IMR-90 (cell line): ENCODE data around the gene TMEM53. TPM values are rescaled to one million over a fixed set of nuclear protein-coding genes. Genes with fewer than 3 reads are reported as not detected.

Experiments used
- ATAC-seq: fragments of 200-7000 bp; cut with Tn5 transposase; 2 replicates; pipeline ENCODE4 v1.9.1; 2020; ENCODE audit warnings: low read depth, mild to moderate bottlenecking, moderate library complexity
- BruUV-seq: library from RNA; stranded (reverse); fragments of 400-500 nt; replicated peaks from 2 replicates; lab custom pipeline; 2021; lab: Mats Ljungman, UMichigan
- CTCF ChIA-PET: fragments of 300-600 bp; formaldehyde crosslinking; extraction: SDS; loops from one replicate; lab custom pipeline; 2021; ENCODE audit warnings: antibody characterized with exemption; lab: Yijun Ruan, JAX
- POLR2A ChIA-PET: fragments of 300-600 bp; sonication (Branson Sonifier 250); formaldehyde crosslinking; loops from one replicate; lab custom pipeline; 2022; ENCODE audit warnings: antibody characterized with exemption; ENCODE audit not compliant: unreplicated experiment; lab: Charles Lee
- DNase-seq: peaks from one replicate; pipeline ENCODE4 v3.0.0; 2013
- H2AFZ ChIP-seq: replicated peaks from 2 replicates; pipeline ENCODE3; 2013; ENCODE audit warnings: low read length, mild to moderate bottlenecking; ENCODE audit not compliant: poor library complexity
- H2AK5ac ChIP-seq: 2 replicates; pipeline ENCODE4 v1.6.1; 2013; ENCODE audit warnings: low read depth, low read length, inconsistent platforms
- H2AK9ac ChIP-seq: replicated peaks from 2 replicates; pipeline ENCODE3; 2013; ENCODE audit warnings: mild to moderate bottlenecking, low read depth, low read length, moderate library complexity; ENCODE audit not compliant: poor library complexity
- H2BK120ac ChIP-seq: 2 replicates; pipeline ENCODE4 v1.6.1; 2013; ENCODE audit warnings: low read depth, low read length, inconsistent platforms
- H2BK15ac ChIP-seq: 3 replicates; pipeline ENCODE4 v1.6.1; 2013; ENCODE audit warnings: low read depth, low read length, inconsistent platforms
- H2BK20ac ChIP-seq: 2 replicates; pipeline ENCODE4 v1.6.1; 2013; ENCODE audit warnings: low read depth, mild to moderate bottlenecking, inconsistent platforms, low read length, moderate library complexity
- H2BK5ac ChIP-seq: 2 replicates; pipeline ENCODE4 v1.6.1; 2013; ENCODE audit warnings: mild to moderate bottlenecking, low read depth, low read length, inconsistent platforms; ENCODE audit not compliant: poor library complexity, severe bottlenecking
- H3K14ac ChIP-seq: replicated peaks from 2 replicates; pipeline ENCODE4 v1.6.1; 2013; ENCODE audit warnings: low read depth, low read length, inconsistent platforms
- H3K18ac ChIP-seq: 2 replicates; pipeline ENCODE4 v1.6.1; 2013; ENCODE audit warnings: low read depth, low read length, control low read depth
- H3K23ac ChIP-seq: 2 replicates; pipeline ENCODE4 v1.6.1; 2013; ENCODE audit warnings: low read depth, low read length, inconsistent platforms
- H3K27ac ChIP-seq: 2 replicates; pipeline ENCODE4 v1.5.1; 2013; ENCODE audit warnings: mild to moderate bottlenecking, control low read depth, low read length; ENCODE audit not compliant: insufficient read depth
- H3K27me3 ChIP-seq: 2 replicates; pipeline ENCODE4 v1.6.1; 2013; ENCODE audit warnings: low read length; ENCODE audit not compliant: control insufficient read depth, insufficient read depth
- H3K36me3 ChIP-seq: 2 replicates; pipeline ENCODE4 v1.6.1; 2013; ENCODE audit warnings: low read length, mixed read lengths; ENCODE audit not compliant: control insufficient read depth, insufficient read depth
- H3K4ac ChIP-seq: 2 replicates; pipeline ENCODE4 v1.6.1; 2013; ENCODE audit warnings: low read depth, low read length, inconsistent platforms
- H3K4me1 ChIP-seq: 2 replicates; pipeline ENCODE4 v1.6.1; 2013; ENCODE audit warnings: low read length, mixed read lengths; ENCODE audit not compliant: control insufficient read depth, insufficient read depth
- H3K4me2 ChIP-seq: 2 replicates; pipeline ENCODE4 v1.6.1; 2013; ENCODE audit warnings: low read depth, mild to moderate bottlenecking, control low read depth, low read length, moderate library complexity
- H3K4me3 ChIP-seq: 2 replicates; pipeline ENCODE4 v1.5.1; 2013; ENCODE audit warnings: low read depth, mild to moderate bottlenecking, control low read depth, low read length, moderate library complexity; ENCODE audit not compliant: insufficient read depth
- H3K56ac ChIP-seq: 2 replicates; pipeline ENCODE4 v1.6.1; 2013; ENCODE audit warnings: low read length, inconsistent platforms; ENCODE audit not compliant: insufficient read depth; ENCODE audit errors: extremely low read depth
- H3K79me1 ChIP-seq, 2 experiments: 2 replicates each; pipeline ENCODE4 v1.6.1; 2013; ENCODE audit warnings: low read length in 2 of 2, inconsistent platforms in 1 of 2, low read depth in 1 of 2
- H3K9ac ChIP-seq: 2 replicates; pipeline ENCODE4 v1.6.1; 2013; ENCODE audit warnings: low read depth, low read length, control low read depth
- H3K9me1 ChIP-seq: 2 replicates; pipeline ENCODE4 v1.6.1; 2013; ENCODE audit warnings: low read length, inconsistent platforms; ENCODE audit not compliant: insufficient read depth
- H3K9me3 ChIP-seq: 2 replicates; pipeline ENCODE4 v1.6.1; 2013; ENCODE audit warnings: low read length; ENCODE audit not compliant: control insufficient read depth, insufficient read depth
- H4K20me1 ChIP-seq: 2 replicates; pipeline ENCODE4 v1.6.1; 2013; ENCODE audit warnings: low read length, inconsistent platforms; ENCODE audit not compliant: insufficient read depth
- H4K5ac ChIP-seq: 2 replicates; pipeline ENCODE4 v1.6.1; 2013; ENCODE audit warnings: mild to moderate bottlenecking, low read depth, low read length, control low read depth
- H4K8ac ChIP-seq, 2 experiments: 2 replicates each; pipeline ENCODE4 v1.6.1; 2013; ENCODE audit warnings: low read depth in 2 of 2, low read length in 2 of 2, control low read depth in 1 of 2, inconsistent platforms in 1 of 2
- H4K91ac ChIP-seq: 2 replicates; pipeline ENCODE4 v1.6.1; 2013; ENCODE audit warnings: low read depth, low read length, inconsistent platforms; ENCODE audit not compliant: insufficient read depth
- MAZ ChIP-seq: IDR thresholded peaks from 2 replicates; pipeline ENCODE4 v1.6.1; 2012; ENCODE audit warnings: low read depth, mild to moderate bottlenecking, low read length, improper control_type of control experiment, moderate library complexity, borderline replicate concordance
- SMC3 ChIP-seq: fragments of 150-350 bp; IDR thresholded peaks from 2 replicates; pipeline ENCODE4 v1.6.1; 2016; ENCODE audit warnings: low read depth, mild to moderate bottlenecking, antibody characterized with exemption, low read length, moderate library complexity
- WGBS, 2 experiments: methylation state at CpG; one replicate each; pipeline versions ENCODE4 v1.1.5 to v1.1.7; 2013; ENCODE audit warnings: missing lambda C conversion rate in 2 of 2; ENCODE audit not compliant: insufficient read length in 1 of 2; ENCODE audit errors: extremely low coverage in 2 of 2; 5-methylcytosine and 5-hydroxymethylcytosine counted together
- dilution Hi-C: fragments of 300-500 bp; cut with HindIII; formaldehyde crosslinking; loops from one replicate; pipeline ENCODE4 v1.14.3; 2018; ENCODE audit warnings: low sequenced_read_pairs; ENCODE audit not compliant: unreplicated experiment
- in situ Hi-C: fragments of 300-500 bp; cut with MboI; formaldehyde crosslinking; loops from 3 replicates; pipeline ENCODE4 v1.14.3; 2019; ENCODE audit warnings: low sequenced_read_pairs, inconsistent platforms, mixed read lengths
- intact Hi-C: fragments of 100-400 bp; cut with micrococcal nuclease; formaldehyde crosslinking; loops from 2 replicates; pipeline ENCODE4 v1.10.0; 2022
- polyA plus RNA-seq, 3 experiments: library from polyadenylated mRNA; depleted of rRNA; stranded (reverse); fragments of >200 nt; gene quantifications; 2 replicates each; pipeline ENCODE4 v1.2.3, GENCODE V29; 2012; ENCODE audit warnings: low replicate concordance in 1 of 3
- total RNA-seq: library from RNA; depleted of rRNA; stranded (reverse); fragments of >200 nt; gene quantifications from 2 replicates; pipeline ENCODE4 v1.2.3, GENCODE V29; 2012
- TF ChIP-seq, protein P1 (sequence below): fragments of 150-350 bp; IDR thresholded peaks from 2 replicates; pipeline ENCODE4 v1.6.1; 2016; ENCODE audit warnings: low read depth, mild to moderate bottlenecking, low read length, moderate library complexity, borderline replicate concordance

Gene TMEM53
- total and polyA plus RNA-seq, 2 of the 4 experiments (the other 2 are of a cell fraction), result 2.7 to 6.3 TPM

DNA sequence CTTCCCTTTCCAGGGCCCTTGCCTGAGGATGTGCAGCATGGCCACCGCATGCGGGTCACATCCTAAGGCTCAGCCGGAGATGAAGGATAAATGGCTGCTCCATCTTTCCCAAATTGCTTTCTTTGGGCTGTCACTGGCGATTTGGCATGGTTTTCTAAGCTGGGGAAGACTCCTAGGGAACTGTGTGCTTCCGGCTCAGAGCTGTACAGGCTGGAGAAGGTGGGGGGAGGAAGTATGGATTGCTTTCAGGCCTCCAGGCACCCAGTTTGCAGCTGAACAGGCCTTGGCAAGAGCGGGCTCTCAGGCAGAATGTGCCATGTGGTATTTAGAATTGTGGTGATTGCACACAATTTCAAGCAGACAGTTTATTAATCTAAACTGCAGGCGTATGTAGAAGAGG lies 48.9 kb downstream of the TMEM53 start (continued):
- TF ChIP-seq, protein P1, sequence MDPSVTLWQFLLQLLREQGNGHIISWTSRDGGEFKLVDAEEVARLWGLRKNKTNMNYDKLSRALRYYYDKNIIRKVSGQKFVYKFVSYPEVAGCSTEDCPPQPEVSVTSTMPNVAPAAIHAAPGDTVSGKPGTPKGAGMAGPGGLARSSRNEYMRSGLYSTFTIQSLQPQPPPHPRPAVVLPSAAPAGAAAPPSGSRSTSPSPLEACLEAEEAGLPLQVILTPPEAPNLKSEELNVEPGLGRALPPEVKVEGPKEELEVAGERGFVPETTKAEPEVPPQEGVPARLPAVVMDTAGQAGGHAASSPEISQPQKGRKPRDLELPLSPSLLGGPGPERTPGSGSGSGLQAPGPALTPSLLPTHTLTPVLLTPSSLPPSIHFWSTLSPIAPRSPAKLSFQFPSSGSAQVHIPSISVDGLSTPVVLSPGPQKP, result no peak
- no peak for TF ChIP-seq MAZ

- Histone ChIP-seq H3K27me3 (no peaks in the 10 kb centered on the region; the same call in 1 of the 2 replicates), H3K23ac (no peak overlapping the region), H4K5ac (no peak overlapping the region), H4K20me1 (peaks cover 7% of the 10 kb centered on the region; the same call in 1 of the 2 replicates), H3K27ac (no peak overlapping the region), H3K14ac (no peak overlapping the region), H3K4ac (no peak overlapping the region), H2AFZ (no peak overlapping the region), H4K8ac (no peak overlapping the region), H2BK20ac (no peak overlapping the region), H3K56ac (no peak overlapping the region), H3K79me1 (no peaks in the 10 kb centered on the region), H2BK5ac (no peak overlapping the region), H3K18ac (no peak overlapping the region), H3K4me2 (no peak overlapping the region), H2BK15ac (no peak overlapping the region), H3K9me1 (peaks cover 24% of the 10 kb centered on the region), H3K9me3 (no peaks in the 10 kb centered on the region), H2BK120ac (no peak overlapping the region; the same call in 1 of the 2 replicates), H2AK5ac (no peak overlapping the region), H2AK9ac (no peak overlapping the region), H4K91ac (no peak overlapping the region), H3K4me1 (peaks cover 11% of the 10 kb centered on the region), H3K4me3 (no peak overlapping the region), H3K9ac (no peak overlapping the region), H3K36me3 (no peaks in the 10 kb centered on the region)
- POLR2A ChIA-PET, result no interaction called here
- ATAC-seq, result no peak
- TF ChIP-seq SMC3, result no peak
- in situ Hi-C loops, result no loop called here
- dilution Hi-C loops, result no loop called here
- no TSS peak for BruUV-seq
- WGBS, 2 experiments, result 80% methylated on average over 1 of the region's 12 CpGs; no CpG with 5 or more reads in 1 of the 2 experiments
- CTCF ChIA-PET, result interaction anchor here (1.6 kb wide), 1 partner anchor 28 kb away, joined by 6 read pairs; no protein-coding TSS in a partner anchor
- intact Hi-C loops, result no loop called here
- DNase-seq, result no peak
Observed at GRCh38 chr1:44624268-44624901, 49.9 kb downstream of the TMEM53 start.
